GM21529 (cell line): ENCODE measurements around the gene BMPER.

Source experiments
- ATAC-seq: cut with Tn5 transposase; IDR thresholded peaks from one replicate; pipeline ENCODE4 v1.9.1; 2021; ENCODE audit not compliant: unreplicated experiment

Gene BMPER

DNA sequence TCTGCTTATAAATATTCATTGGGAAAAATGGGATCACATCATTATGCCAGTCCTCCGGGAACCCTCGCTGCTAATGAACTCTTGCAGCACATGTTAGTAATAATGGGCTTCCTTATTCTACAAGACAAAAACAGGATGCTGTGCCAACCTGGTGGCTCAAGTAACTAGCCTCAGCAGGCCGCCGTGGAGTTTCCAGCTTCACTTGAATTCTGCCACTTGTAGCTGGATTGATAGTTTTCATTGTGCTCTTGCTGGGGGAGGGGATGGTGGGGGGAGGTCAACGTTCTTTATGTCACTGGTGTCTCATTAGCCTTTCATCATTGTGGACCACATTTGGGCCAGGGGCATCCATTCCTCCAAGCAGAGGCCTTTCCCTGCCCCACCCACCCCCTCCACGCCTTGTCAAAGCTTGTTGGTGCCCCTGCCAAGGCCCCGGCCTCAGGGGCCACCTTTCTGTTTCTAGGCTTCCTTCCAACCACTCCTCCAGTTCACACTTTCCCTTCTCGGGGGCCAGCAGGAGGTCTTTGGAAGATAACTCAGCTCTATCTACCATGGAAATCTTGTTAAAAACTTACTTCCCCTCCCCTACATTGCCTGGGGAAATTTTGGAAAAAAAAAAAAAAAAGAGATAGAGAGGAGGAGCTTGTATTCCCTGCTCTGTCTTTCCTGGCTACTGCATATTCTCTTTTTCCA lies 153.9 kb downstream of the BMPER start:
- no peak for ATAC-seq

DNA sequence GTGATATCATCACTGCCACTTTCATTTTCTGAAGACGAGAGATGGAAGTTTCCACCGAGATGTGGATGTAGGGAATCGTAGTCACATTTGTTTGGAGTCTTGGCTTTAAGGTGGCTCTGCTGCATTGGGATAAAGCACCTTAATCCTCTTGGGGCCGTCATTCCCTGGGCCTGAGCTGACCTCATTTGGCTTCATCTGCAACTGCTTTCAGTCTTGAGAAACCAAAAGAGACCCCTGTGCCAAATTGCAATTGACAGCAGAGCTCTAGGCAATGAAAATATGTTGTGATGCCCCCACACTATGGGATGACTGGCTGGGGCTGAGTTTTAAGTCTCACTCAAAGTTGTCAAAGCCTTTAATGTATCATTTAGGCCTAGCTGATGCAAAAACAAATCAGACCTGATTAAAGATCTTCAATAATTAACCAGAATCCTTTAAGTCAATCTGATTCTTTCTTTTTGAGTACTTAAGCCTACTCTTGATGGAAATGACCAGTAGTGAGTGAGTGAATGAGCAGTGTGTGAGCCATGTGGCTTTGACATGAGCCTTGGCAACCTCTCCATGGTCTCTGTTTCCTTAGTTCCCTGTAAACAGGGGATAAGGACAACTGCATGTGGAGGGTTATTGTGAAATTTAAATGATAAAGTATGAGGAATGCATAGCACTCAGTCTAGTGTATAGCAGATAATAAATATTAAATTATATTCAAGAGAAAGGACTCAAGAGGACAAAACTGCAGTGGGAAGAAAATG lies 155.0 kb downstream of the BMPER start:
- ATAC-seq = no peak

DNA sequence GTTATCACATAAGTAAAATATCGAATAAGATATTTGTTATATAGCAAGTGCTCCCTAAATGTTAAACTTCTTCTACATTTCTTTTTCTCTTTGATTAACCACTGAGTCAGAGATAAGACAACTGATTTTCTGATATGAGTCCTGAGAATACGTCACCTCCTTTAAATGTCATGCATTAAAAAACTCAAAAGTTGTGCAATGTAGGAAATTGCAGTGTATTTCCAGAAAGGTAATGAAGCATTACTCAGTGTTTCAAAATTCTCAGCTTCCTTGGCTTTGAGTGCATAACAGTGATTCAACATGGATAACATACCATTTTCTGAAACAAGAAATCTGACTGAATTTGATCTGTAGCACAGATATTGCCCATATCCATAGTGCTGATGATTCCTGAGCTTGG lies 155.8 kb downstream of the BMPER start:
- no peak for ATAC-seq

DNA sequence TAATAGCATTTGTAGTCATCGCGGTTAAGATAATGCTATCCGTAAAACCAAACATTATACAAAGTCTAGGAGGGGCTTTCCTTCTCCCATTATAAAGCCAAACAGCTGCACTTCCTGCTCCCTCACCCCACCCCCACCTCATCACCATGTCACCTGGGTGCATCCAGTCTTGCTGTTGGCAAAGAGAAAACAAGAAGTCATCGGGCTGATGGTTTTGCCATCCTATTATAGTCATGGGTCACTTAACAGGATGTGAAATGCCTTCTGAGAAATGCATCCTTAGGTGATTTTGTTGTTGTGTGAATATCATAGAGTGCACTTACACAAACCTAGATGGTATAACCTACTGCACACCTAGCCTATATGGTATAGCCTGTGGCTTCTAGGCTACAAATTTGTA lies 157.0 kb downstream of the BMPER start:
- no peak for ATAC-seq

DNA sequence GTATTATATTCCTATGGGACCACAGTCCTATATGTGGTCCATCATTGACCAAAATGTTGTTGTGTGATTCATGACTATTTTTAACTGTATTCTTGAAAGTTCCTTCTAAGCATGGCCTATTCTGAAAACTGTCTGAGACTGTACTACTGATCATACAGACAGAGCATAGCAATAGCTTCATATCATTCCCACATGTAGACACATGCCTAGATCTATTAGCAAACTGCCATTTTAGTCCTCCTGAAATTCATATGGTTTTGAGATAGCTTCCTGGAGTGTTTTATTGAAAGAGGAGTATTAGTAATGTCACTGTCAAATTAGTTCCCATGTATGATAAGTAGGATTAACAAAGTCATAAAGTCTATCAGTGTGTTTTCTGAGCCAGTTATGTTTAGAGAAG lies 157.5 kb downstream of the BMPER start:
- no peak for ATAC-seq

DNA sequence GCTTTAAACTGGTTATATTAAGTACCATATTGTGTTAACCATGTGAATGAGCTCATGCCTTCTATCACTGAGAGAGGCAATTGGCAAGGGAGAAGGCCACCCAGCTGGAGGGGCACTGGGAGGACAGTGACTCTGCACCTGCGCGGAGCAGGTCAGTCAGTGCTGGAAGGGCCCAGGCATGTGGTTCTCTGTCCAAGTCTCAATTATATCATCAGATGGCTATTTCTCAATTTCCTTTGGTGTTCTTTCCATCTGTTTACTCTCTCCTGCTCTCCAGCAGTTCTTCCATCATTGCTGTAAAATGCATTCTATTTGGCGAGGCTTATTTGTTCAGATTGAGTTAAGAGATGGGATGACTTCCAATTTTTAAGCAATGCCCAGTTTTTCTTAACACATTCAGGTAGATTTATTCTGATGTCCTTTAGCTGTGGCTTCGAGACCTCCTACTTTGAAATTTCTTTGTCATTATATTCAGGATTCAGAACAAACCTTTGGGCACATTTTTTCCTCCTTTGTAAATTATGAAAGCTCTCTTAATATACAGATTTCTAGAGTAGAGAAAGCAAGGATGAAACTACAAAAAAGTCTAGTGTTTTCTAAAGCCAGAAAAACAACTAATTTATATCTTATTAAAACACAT lies 159.3 kb downstream of the BMPER start:
- ATAC-seq = no peak

DNA sequence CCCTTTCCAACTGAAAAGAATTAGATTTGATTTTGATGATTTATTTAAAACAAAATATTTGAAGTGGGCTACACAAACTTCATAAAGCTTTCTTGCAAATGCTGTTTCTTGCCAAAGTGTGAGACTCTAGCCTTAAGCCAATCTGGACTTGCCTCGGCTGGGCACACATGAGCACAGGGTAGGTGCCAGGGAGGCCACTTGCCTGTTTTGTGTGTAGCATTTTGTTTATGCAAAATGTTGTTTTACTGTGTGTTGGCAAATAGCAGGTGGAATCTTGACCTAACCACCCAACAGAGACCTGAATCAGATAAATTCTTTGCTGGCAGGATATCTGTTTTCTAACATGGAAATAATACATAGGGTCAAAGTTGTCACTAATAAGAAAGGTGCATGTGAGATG lies 161.1 kb downstream of the BMPER start:
- ATAC-seq = no peak

DNA sequence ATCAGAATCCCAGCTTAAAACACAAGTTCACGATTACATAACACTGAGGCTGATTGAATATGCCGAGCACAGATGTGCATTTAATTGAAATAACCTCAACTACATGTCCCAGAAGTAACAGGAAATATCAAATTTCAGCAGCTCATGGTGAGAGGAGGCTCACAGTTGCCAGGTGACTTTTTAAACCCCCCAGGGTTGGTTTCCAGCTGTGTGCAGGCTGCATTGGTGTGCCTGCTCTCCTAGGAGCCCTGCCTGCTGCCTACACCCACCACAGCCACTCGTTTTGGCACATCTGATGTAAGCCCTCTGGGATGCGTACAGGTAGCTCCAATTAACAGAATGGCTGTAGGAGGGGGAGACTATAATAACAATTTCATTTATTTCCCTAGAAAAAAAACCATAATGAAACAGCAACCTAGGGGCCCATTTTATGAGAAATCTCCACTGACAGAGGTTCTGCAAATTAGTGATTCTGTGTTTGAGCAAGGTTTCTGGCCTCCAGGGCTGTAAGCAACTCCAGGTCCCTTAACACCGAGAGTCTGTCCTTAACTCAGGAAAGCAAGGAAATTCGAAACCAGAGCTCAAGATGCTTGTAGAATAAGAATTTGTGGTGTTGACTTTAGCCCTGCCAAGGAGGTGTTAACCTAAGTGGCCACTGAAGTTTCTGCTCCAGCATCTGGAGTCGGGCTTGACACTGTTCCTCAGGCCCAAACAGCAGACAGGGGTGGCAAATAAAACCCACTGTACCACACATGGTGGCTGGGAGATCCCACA lies 161.9 kb downstream of the BMPER start:
- no peak for ATAC-seq

DNA sequence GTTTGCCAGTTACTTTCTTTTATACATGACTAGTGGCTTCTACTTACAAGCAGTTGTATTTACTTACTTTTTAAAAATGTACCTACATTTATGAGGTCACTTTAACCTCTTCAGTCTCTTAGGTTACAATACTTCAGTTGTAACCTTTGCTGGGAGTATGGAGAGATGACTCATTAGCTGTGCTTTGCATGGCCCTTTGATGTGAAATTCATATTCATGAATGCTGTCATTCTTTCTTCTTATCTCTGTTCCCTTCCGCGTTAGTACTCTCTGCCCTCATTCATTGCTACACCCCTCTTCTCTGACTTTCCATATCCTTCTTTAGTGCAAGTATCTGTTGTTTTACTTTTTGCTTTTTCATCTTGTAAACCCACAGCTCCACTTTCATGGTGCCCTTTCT lies 164.3 kb downstream of the BMPER start:
- no peak for ATAC-seq

DNA sequence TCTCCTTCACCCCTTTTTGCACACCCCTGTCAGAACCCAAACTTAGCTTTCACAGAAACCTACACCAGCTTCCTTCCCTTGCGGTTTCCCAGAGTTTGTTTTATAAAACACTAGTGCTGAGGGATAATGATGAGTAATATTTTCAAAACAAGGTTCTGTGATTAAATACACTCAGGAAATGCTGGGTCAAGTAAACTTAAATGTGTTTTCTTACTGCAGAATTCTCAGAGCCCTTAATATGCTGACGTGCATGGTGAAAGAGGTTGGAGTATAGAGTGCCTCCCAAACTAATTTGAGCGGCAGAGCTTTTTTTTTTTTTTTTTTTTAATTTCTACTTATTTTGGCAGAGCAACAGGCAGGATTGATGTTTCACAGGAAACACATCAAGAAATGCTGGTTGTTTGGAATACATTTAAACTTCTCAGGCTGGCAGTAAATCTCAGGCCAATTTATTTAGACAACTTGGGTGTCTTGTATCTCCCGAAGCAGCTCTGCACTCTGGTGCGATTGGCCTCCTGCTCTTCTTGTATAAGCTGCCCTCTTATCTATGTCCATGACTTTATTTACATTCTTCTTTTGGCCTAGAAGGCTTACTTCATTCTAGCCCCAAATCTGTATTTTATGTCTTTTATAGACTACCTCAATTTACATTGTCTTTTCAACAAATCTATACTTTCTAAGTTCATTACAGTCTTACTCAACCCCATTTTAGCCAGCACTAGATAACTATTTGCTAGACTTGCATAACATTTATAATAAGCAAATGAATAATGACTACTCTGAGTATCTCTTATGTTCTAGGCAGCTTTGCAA lies 165.4 kb downstream of the BMPER start:
- no peak for ATAC-seq

DNA sequence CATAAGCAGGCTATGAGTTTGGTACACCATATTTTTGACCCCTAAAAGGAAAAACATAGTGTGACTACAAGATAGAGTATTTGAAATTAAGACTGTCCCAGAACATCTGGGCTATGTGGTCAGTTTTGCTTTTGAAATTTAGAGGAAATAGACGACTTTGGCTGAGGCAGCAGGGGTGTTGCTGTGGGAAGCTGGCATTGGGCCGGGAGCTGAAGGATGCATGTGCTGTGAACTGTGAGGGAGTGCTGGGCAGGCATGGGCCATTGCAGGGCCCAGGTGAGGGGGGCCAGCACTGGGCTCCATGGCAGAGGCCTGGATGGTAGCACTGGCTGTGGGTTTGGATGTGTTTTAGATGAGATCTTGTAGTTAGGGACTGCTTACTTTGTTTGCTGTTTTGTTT lies 168.3 kb downstream of the BMPER start:
- ATAC-seq = no peak

DNA sequence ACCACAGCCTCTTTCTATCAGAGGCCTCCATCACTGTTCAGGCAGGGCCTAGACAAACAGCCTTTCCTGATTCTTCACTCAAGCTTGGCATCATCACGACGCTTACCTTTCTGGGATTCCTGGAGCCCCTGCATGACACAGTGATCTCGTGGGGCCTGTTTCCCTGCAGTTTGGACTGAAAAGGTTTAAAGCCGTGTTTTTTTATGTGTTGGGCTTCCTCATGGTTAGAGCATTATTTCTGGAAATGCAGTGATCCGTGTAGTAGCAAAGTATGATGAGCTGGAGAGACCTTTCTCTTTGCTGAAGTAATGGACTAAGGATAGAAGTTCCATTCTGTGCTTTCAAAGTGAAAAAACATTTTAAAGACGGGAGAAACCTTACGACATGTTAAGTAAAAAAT lies 169.1 kb downstream of the BMPER start:
- no peak for ATAC-seq

DNA sequence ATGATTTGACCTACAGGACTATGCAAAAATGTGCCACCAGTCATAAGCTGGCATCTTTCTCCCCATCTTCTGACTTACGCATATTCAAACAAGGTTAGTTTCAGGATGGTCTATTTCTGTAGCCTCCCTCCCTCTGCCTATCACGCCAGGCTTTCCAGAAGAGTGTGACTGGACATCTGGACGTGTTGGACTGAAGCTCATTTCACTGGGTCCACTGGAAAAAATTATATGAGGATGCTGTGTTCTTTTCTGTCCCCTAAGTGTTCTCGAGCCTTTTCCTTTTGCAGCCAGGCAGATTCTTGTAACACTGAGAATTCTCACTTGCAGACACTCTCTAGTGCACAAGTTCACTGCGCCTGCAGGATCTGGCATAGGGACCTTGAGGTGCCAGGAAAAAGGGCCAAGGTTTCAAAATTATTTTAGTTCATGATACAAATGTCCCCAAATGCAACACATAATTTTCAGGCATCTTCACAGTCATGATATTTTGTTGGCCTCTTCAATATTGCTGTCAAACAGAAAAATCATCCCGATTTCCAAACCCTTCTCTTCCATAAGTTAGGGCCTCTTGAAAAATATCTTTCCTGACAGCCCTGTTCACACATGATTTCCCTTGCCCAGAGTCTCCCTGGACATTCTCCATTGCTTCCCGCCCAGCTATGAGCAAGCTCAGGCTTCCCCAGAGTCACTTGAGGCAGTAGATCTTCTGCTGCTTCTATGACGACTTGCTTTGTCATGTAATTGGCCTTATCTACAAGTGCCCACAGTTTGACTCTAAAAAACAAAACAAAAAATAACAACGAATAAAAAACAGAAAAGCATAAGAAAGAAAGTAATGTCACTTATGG lies 170.4 kb downstream of the BMPER start:
- ATAC-seq = no peak

DNA sequence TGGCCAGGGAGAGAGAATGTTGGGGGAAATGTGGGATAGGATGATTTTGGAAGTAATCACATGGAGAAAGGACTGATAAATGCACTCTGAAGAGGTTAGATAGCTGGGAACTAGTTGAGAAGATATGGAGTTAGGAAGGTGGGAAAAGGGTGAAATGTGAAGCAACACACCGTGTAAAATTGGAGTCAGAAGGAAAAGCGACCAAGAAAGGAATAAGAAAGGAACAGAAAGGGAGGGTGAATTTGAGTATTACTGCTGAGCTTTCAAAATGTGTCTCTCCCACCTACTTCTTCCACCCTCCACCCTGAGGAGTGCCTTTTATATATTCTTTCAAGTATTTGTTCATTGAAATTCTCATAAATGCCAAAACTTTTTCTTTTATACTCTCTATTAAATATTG lies 171.8 kb downstream of the BMPER start:
- no peak for ATAC-seq

DNA sequence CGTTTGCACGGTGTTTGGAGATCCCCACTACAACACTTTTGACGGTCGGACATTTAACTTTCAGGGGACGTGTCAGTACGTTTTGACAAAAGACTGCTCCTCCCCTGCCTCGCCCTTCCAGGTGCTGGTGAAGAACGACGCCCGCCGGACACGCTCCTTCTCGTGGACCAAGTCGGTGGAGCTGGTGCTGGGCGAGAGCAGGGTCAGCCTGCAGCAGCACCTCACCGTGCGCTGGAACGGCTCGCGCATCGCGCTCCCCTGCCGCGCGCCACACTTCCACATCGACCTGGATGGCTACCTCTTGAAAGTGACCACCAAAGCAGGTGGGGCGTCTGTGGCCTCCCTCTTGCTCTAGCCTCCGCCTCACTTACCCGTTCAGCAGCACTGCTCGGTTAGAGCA lies 173.5 kb downstream of the BMPER start:
- ATAC-seq = no peak

DNA sequence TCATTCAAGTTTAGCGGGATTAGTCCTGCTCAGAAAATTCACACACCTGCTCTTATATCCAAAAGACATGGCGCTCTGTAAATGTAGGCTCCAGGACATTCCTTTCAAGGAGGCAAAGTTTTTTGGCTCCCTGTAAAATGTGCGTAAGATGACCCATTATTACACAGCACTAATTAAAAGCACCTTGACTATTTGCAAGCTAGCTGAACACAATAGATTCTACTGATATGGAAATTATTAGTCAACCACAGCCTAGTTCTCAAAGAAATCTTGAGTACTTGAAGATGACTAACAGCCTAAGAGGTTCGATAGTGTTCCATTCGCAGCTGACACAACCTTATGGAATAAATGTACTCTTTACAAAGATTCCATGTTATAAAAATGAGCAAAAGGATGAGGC lies 175.2 kb downstream of the BMPER start:
- ATAC-seq = no peak

DNA sequence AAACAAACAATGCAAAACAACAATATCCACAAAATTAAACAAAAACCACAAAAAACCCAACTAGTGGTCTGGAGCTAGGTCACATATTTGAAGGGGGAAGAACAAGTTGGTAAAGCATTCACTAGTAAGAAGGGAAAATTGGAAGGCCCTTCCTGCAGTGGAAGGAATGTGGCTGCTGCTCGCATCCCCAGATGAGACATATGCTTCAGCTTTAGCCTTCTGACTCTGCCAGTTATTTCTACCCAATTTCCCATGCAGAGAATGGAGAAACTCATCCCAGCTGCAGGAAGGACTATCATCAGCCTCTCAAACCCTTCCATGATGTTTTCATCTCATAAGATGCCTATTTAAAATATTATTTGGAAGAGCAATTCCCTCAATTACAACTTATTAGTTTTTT lies 176.6 kb downstream of the BMPER start:
- no peak for ATAC-seq

DNA sequence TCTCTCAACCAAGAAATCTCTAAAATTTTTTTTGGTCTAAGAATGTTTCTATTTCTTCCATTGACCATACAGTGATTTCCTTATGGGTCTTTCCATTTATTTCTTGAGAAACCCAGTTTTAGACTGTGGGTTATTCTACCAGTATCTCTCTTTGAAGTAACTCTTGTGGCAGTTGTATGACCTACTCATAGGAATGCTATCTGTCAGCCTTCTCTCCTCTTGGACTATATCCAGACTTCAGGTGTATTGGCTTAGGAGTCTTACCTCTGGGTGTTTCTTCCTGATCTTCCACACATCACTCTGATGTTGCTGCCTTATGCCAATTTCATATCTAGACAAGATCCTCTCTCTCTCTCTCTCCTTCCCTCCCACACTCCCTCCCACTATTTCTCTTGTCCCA lies 178.1 kb downstream of the BMPER start:
- no peak for ATAC-seq

DNA sequence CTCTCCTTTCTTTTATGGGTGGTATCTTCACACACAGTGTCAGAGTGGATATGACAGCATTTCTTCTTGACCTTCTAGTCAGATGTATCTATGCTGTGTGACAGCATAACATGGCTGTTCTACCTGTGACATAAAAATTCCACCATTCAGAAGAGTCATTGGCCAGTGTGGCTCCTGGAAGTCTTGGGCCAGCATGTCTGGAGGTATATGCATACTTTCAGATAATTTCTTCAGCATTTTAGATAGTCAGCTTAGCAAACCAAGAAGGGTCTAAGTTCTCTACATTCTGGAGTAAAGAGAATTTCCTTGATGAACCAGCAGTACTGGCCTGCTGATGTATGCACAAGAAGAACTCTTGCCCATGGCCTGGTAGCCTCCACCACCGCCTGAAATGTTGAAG lies 179.3 kb downstream of the BMPER start:
- no peak for ATAC-seq

DNA sequence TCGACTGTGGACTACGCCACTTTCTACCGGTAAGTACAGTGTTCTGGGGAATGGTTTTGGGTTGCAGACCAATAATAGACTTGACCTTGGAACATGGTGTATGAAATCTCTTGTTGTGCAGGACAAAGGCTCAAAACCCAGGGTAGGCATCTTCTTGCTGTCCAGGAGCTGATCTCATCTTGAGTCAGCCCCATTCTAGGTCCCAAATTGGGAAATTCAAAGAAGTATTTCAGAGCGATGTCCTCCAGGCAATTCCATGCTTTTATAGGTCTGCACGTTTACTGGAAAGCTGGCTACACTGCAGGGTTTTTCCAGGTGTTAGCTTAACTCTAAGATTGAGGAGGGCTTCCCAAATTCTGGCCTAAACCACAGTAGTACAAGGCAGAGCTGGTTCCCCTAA lies 180.7 kb downstream of the BMPER start:
- no peak for ATAC-seq
